HG02884 (cell line): ENCODE results near the gene FKBP9.
"Not testable (repeated sequence)": the region's sequence is repeated elsewhere in the genome, so short reads cannot be mapped to it uniquely, and the experiment has no call there.

Source experiments
- ATAC-seq: cut with Tn5 transposase; IDR thresholded peaks from one replicate; pipeline ENCODE4 v1.9.1; 2021; ENCODE audit warnings: mild to moderate bottlenecking, moderate library complexity; ENCODE audit not compliant: unreplicated experiment

Gene FKBP9

GRCh38 chr7:32957326-32958045 is at the start of gene FKBP9:
Gene FKBP9 (plus strand): TSS chr7:32957440. CDS start chr7:32957574, 134 bp downstream.
- peak; percentile 81 for ATAC-seq

GRCh38 chr7:32910195-32910594 is 47.0 kb upstream of the FKBP9 start:
- no peak for ATAC-seq

GRCh38 chr7:32914184-32914583 is 43.1 kb upstream of the FKBP9 start:
- no peak for ATAC-seq

GRCh38 chr7:32915041-32915536 is 42.2 kb upstream of the FKBP9 start:
- ATAC-seq = no peak

GRCh38 chr7:32916006-32916405 is 41.2 kb upstream of the FKBP9 start:
- ATAC-seq = no peak

- not testable (repeated sequence) for ATAC-seq
Observed at GRCh38 chr7:32916994-32917393, 40.2 kb upstream of the FKBP9 start.

GRCh38 chr7:32921896-32922295 is 35.3 kb upstream of the FKBP9 start:
- ATAC-seq = no peak

- ATAC-seq = no peak
Observed at GRCh38 chr7:32928785-32929298, 28.4 kb upstream of the FKBP9 start.

- no peak for ATAC-seq
Observed at GRCh38 chr7:32929430-32930143, 27.7 kb upstream of the FKBP9 start.

- ATAC-seq = no peak
Observed at GRCh38 chr7:32930378-32930777, 26.9 kb upstream of the FKBP9 start.

- no peak for ATAC-seq
Observed at GRCh38 chr7:32935558-32935957, 21.7 kb upstream of the FKBP9 start.

- no peak for ATAC-seq
Observed at GRCh38 chr7:32936689-32937088, 20.6 kb upstream of the FKBP9 start.

- ATAC-seq = no peak
Observed at GRCh38 chr7:32937344-32938174, 19.7 kb upstream of the FKBP9 start.

- ATAC-seq = no peak
Observed at GRCh38 chr7:32941181-32941580, 16.1 kb upstream of the FKBP9 start.

GRCh38 chr7:32941681-32942414 is 15.4 kb upstream of the FKBP9 start:
- ATAC-seq = no peak

- peak; percentile 78 for ATAC-seq
Observed at GRCh38 chr7:32942415-32943251, 14.6 kb upstream of the FKBP9 start.

- peak; percentile 10 for ATAC-seq
Observed at GRCh38 chr7:32943252-32944030, 13.8 kb upstream of the FKBP9 start.

- ATAC-seq = no peak
Observed at GRCh38 chr7:32947420-32947983, 9.7 kb upstream of the FKBP9 start.
